ENCODE measurements around the gene C1orf50.

The C1orf50 gene

GRCh38 chr1:42797979-42798378 is 30.9 kb downstream of the C1orf50 start:
- H3K27me3 ChIP-seq (ENCODE audit: insufficient read depth, low read length, poor library complexity): no peaks in the 10 kb centered on the region
- DNase-seq: no peak
- no peak overlapping the region for H3K9ac ChIP-seq (ENCODE audit: low read depth, low read length)
- H3K4me1 ChIP-seq (ENCODE audit: insufficient read depth, low read length): no peaks in the 10 kb centered on the region
- no peaks in the 10 kb centered on the region for H4K20me1 ChIP-seq (ENCODE audit: insufficient read depth, low read length)
- TF ChIP-seq EZH2 (IDR thresholded peaks at IDR 0.05; ENCODE audit: borderline replicate concordance, low read depth, low read length, severe bottlenecking) (no peak), CTCF (IDR thresholded peaks at IDR 0.05; ENCODE audit: borderline replicate concordance, extremely low read depth, low read length, poor library complexity, severe bottlenecking) (no peak)
- H3K27ac ChIP-seq (ENCODE audit: low read length): no peak overlapping the region
- no peaks in the 10 kb centered on the region for H3K9me3 ChIP-seq (ENCODE audit: insufficient read depth, low read length, severe bottlenecking)
- H3K4me3 ChIP-seq (ENCODE audit: low read depth in 1 of 2, low read length in 2 of 2): no peak overlapping the region
- no peak for ATAC-seq (ENCODE audit: insufficient read depth, low read depth)
- no peak overlapping the region for H3K4me2 ChIP-seq (ENCODE audit: insufficient read depth, low read length)
- no peak overlapping the region for H2AFZ ChIP-seq (ENCODE audit: low read depth, low read length)
- no peaks in the 10 kb centered on the region for H3K36me3 ChIP-seq (ENCODE audit: insufficient read depth, low read length)
- H3K79me2 ChIP-seq (ENCODE audit: insufficient read depth, low read length): no peaks in the 10 kb centered on the region

DNA sequence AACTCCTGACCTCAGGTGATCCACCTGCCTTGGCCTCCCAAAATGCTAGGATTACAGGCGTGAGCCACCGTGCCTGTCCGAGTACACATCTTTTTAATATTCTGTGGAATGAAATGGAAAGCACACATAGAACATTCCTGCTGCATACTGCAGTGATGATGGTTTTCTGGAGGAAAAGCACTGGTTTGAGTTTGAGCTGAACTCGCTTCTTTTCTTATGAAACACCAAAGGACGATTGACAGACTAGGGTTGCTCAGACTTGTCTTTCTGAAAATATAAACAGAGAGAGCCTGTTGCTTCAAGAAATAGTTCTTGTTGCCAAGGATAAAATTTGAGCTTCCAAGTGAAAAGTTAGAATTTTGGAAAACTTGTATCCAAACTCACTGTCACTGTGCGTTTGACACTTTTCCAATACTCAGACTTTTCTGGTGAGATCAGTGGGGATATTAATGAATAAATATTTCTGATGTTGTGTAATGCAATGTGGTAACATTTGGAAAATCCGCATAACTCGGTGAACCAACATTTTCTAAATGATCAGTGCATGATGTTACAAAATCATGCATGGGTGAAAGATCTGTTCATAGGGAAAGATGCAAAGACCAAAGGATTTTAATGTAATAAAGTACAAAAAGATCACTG is 34.9 kb downstream of the C1orf50 start:
- Histone ChIP-seq H3K9me3 (ENCODE audit: insufficient read depth, low read length, severe bottlenecking) (no peaks in the 10 kb centered on the region), H3K9ac (ENCODE audit: low read depth, low read length) (no peak overlapping the region), H3K27ac (ENCODE audit: low read length) (no peak overlapping the region), H3K4me2 (ENCODE audit: insufficient read depth, low read length) (no peak overlapping the region), H3K4me3 (ENCODE audit: low read depth in 1 of 2, low read length in 2 of 2) (no peak overlapping the region), H4K20me1 (ENCODE audit: insufficient read depth, low read length) (no peaks in the 10 kb centered on the region), H3K27me3 (ENCODE audit: insufficient read depth, low read length, poor library complexity) (no peaks in the 10 kb centered on the region), H3K4me1 (ENCODE audit: insufficient read depth, low read length) (no peaks in the 10 kb centered on the region), H2AFZ (ENCODE audit: low read depth, low read length) (no peak overlapping the region), H3K36me3 (ENCODE audit: insufficient read depth, low read length) (peaks cover 12% of the 10 kb centered on the region), H3K79me2 (ENCODE audit: insufficient read depth, low read length) (no peaks in the 10 kb centered on the region)
- no peak for DNase-seq
- TF ChIP-seq CTCF (IDR thresholded peaks at IDR 0.05; ENCODE audit: borderline replicate concordance, extremely low read depth, low read length, poor library complexity, severe bottlenecking) (no peak), EZH2 (IDR thresholded peaks at IDR 0.05; ENCODE audit: borderline replicate concordance, low read depth, low read length, severe bottlenecking) (no peak)
- no peak for ATAC-seq (ENCODE audit: insufficient read depth, low read depth)

- Histone ChIP-seq H3K79me2 (ENCODE audit: insufficient read depth, low read length) (no peaks in the 10 kb centered on the region), H3K27me3 (ENCODE audit: insufficient read depth, low read length, poor library complexity) (no peaks in the 10 kb centered on the region), H2AFZ (ENCODE audit: low read depth, low read length) (no peak overlapping the region), H3K36me3 (ENCODE audit: insufficient read depth, low read length) (peaks cover 12% of the 10 kb centered on the region), H3K4me3 (ENCODE audit: low read depth in 1 of 2, low read length in 2 of 2) (no peak overlapping the region), H3K4me1 (ENCODE audit: insufficient read depth, low read length) (no peaks in the 10 kb centered on the region), H3K4me2 (ENCODE audit: insufficient read depth, low read length) (no peak overlapping the region), H3K27ac (ENCODE audit: low read length) (no peak overlapping the region), H4K20me1 (ENCODE audit: insufficient read depth, low read length) (no peaks in the 10 kb centered on the region), H3K9ac (ENCODE audit: low read depth, low read length) (no peak overlapping the region), H3K9me3 (ENCODE audit: insufficient read depth, low read length, severe bottlenecking) (no peaks in the 10 kb centered on the region)
- ATAC-seq (ENCODE audit: insufficient read depth, low read depth) (no peak), DNase-seq (no peak)
- no peak for TF ChIP-seq EZH2 (IDR thresholded peaks at IDR 0.05; ENCODE audit: borderline replicate concordance, low read depth, low read length, severe bottlenecking)
- no peak for TF ChIP-seq CTCF (IDR thresholded peaks at IDR 0.05; ENCODE audit: borderline replicate concordance, extremely low read depth, low read length, poor library complexity, severe bottlenecking)
Observed at GRCh38 chr1:42806171-42806570, 39.1 kb downstream of the C1orf50 start.

All from DND-41 (cell line).